HCT116 (cell line): ENCODE measurements around the gene ETS1. TPM values are rescaled to one million over a fixed set of nuclear protein-coding genes. Genes with fewer than 3 reads are reported as not detected.

Experiments used
- ATAC-seq: fragments of 200-7000 bp; cut with Tn5 transposase; 2 replicates; pipeline ENCODE4 v1.9.1; 2020; ENCODE audit warnings: mild to moderate bottlenecking, moderate library complexity
- BruUV-seq: library from RNA; stranded (reverse); fragments of 400-500 nt; replicated peaks from 2 replicates; lab custom pipeline; 2021; lab: Mats Ljungman, UMichigan
- CTCF ChIA-PET: fragments of 300-600 bp; sonication (Branson Sonifier 250); formaldehyde crosslinking; loops from one replicate; lab custom pipeline; 2021; ENCODE audit warnings: antibody characterized with exemption; lab: Charles Lee
- POLR2A ChIA-PET: fragments of 300-600, 350-600 bp; sonication (Branson Sonifier 250); formaldehyde crosslinking; loops from one replicate; lab custom pipeline; 2021; ENCODE audit warnings: antibody characterized with exemption; lab: Charles Lee
- RAD21 ChIA-PET, 2 experiments: fragments of 300-600 bp; sonication (Branson Sonifier 250); formaldehyde crosslinking; loops; one replicate each; lab custom pipeline; 2023; ENCODE audit warnings: low total read pairs in 2 of 2; ENCODE audit not compliant: uncharacterized antibody in 2 of 2, unreplicated experiment in 2 of 2, low non-redundant PET in 1 of 2; lab: Charles Lee
- DNase-seq: peaks from one replicate; pipeline ENCODE4 v3.0.0-alpha.2; 2010; ENCODE audit warnings: low read depth, low spot score
- H2AFZ ChIP-seq: fragments of 200-600 bp; shearing (Covaris generic), sonication (generic); 2 replicates; pipeline ENCODE4 v1.6.1; 2017; ENCODE audit warnings: low read depth, mixed run types, mixed read lengths, antibody characterized with exemption, low read length; ENCODE audit not compliant: poor library complexity, severe bottlenecking
- H3K27ac ChIP-seq: 2 replicates; pipeline ENCODE4 v1.5.1; 2012; ENCODE audit warnings: low read depth, low read length
- H3K27me3 ChIP-seq: fragments of 200-600 bp; sonication (generic); 2 replicates; pipeline ENCODE4 v1.6.1; 2016; ENCODE audit warnings: mixed run types, low read length, mixed read lengths; ENCODE audit not compliant: insufficient read depth
- H3K36me3 ChIP-seq, 2 experiments: fragments of 200-500 bp in 1 of 2; fragments of 200-600 bp in 1 of 2; sonication (Bioruptor generic) in 1 of 2; sonication (generic) in 1 of 2; 2 replicates each; pipeline versions ENCODE4 v1.5.1 to v1.6.1; 2014 to 2016; ENCODE audit warnings: low read length in 2 of 2, inconsistent platforms in 1 of 2, mixed read lengths in 1 of 2, mixed run types in 1 of 2; ENCODE audit not compliant: insufficient read depth in 2 of 2, control insufficient read depth in 1 of 2
- H3K4me1 ChIP-seq, 2 experiments: fragments of 200-600 bp in 1 of 2; sonication (generic) in 1 of 2; 2 replicates each; pipeline versions ENCODE4 v1.5.1 to v1.6.1; 2012 to 2017; ENCODE audit warnings: low read length in 2 of 2, inconsistent platforms in 1 of 2, mild to moderate bottlenecking in 1 of 2, mixed read lengths in 1 of 2, mixed run types in 1 of 2, moderate library complexity in 1 of 2; ENCODE audit not compliant: insufficient read depth in 2 of 2, control insufficient read depth in 1 of 2
- H3K4me2 ChIP-seq: fragments of 200-600 bp; sonication (generic); 2 replicates; pipeline ENCODE4 v1.6.1; 2017; ENCODE audit warnings: mixed run types, low read length, mixed read lengths
- H3K4me3 ChIP-seq, 2 experiments: fragments of 200-600 bp in 1 of 2; sonication (generic) in 1 of 2; replicated peaks in 1 of 2; 2 replicates each; pipeline ENCODE4 v1.5.1; 2011 to 2016; ENCODE audit warnings: low read length in 2 of 2, control low read depth in 1 of 2, low read depth in 1 of 2, mild to moderate bottlenecking in 1 of 2, mixed read lengths in 1 of 2, mixed run types in 1 of 2
- H3K79me2 ChIP-seq: fragments of 200-600 bp; sonication (generic); 2 replicates; pipeline ENCODE4 v1.6.1; 2017; ENCODE audit warnings: mild to moderate bottlenecking, mixed run types, low read length, moderate library complexity, mixed read lengths; ENCODE audit not compliant: insufficient read depth
- H3K9ac ChIP-seq: fragments of 200-600 bp; sonication (generic); 2 replicates; pipeline ENCODE4 v1.6.1; 2016; ENCODE audit warnings: low read length, mixed read lengths
- H3K9me2 ChIP-seq: fragments of 200-600 bp; sonication (generic), shearing (Covaris generic); 2 replicates; pipeline ENCODE4 v1.6.1; 2017; ENCODE audit warnings: mixed run types, mild to moderate bottlenecking, moderate library complexity; ENCODE audit not compliant: insufficient read depth
- H3K9me3 ChIP-seq, 2 experiments: fragments of 200-500 bp in 1 of 2; fragments of 200-600 bp in 1 of 2; sonication (Bioruptor generic) in 1 of 2; sonication (generic) in 1 of 2; 2 replicates each; pipeline ENCODE4 v1.6.1; 2014 to 2017; ENCODE audit warnings: low read length in 2 of 2, mixed read lengths in 2 of 2, inconsistent platforms in 1 of 2, low read depth in 1 of 2, mild to moderate bottlenecking in 1 of 2, mixed run types in 1 of 2, moderate library complexity in 1 of 2; ENCODE audit not compliant: control insufficient read depth in 1 of 2, insufficient read depth in 1 of 2
- H4K20me1 ChIP-seq: fragments of 200-600 bp; sonication (generic), shearing (Covaris generic); 2 replicates; pipeline ENCODE4 v1.6.1; 2017; ENCODE audit warnings: mixed run types, mild to moderate bottlenecking, moderate library complexity; ENCODE audit not compliant: insufficient read depth
- CEBPB ChIP-seq: IDR thresholded peaks from 2 replicates; pipeline ENCODE4 v1.6.1; 2012; ENCODE audit warnings: low read depth
- EGR1 ChIP-seq: IDR thresholded peaks from 2 replicates; pipeline ENCODE4 v1.6.1; 2012; ENCODE audit warnings: low read depth
- ELF1 ChIP-seq: IDR thresholded peaks from 2 replicates; pipeline ENCODE4 v1.6.1; 2012; ENCODE audit warnings: low read depth, borderline replicate concordance
- EZH2 ChIP-seq: fragments of 200-600 bp; sonication (generic); IDR thresholded peaks from 2 replicates; pipeline ENCODE4 v1.6.1; 2017; ENCODE audit warnings: antibody characterized with exemption, mixed run types
- FOSL1 ChIP-seq: IDR thresholded peaks from 2 replicates; pipeline ENCODE4 v1.6.1; 2012; ENCODE audit warnings: low read depth
- JUND ChIP-seq: IDR thresholded peaks from 2 replicates; pipeline ENCODE4 v1.6.1; 2012
- MAX ChIP-seq: IDR thresholded peaks from 2 replicates; pipeline ENCODE4 v1.6.1; 2012
- POLR2A ChIP-seq: IDR thresholded peaks from 2 replicates; pipeline ENCODE4 v1.7.0; 2011; ENCODE audit warnings: borderline replicate concordance; ENCODE audit not compliant: insufficient read depth, insufficient read length; ENCODE audit errors: extremely low read depth
- RAD21 ChIP-seq: IDR thresholded peaks from 2 replicates; pipeline ENCODE4 v1.6.1; 2012; ENCODE audit warnings: low read depth, mild to moderate bottlenecking
- REST ChIP-seq: IDR thresholded peaks from 2 replicates; pipeline ENCODE4 v1.6.1; 2012; ENCODE audit warnings: low read depth
- SIN3A ChIP-seq: IDR thresholded peaks from 2 replicates; pipeline ENCODE4 v1.6.1; 2012; ENCODE audit warnings: low read depth
- SP1 ChIP-seq: IDR thresholded peaks from 2 replicates; pipeline ENCODE4 v1.6.1; 2012; ENCODE audit warnings: low read depth
- SRF ChIP-seq: IDR thresholded peaks from 2 replicates; pipeline ENCODE4 v1.6.1; 2012; ENCODE audit warnings: low read depth
- TCF7L2 ChIP-seq: IDR thresholded peaks from 2 replicates; pipeline ENCODE4 v1.7.0; 2011; ENCODE audit warnings: borderline replicate concordance, inconsistent platforms; ENCODE audit not compliant: insufficient read depth, insufficient read length; ENCODE audit errors: extremely low read depth
- YY1 ChIP-seq: IDR thresholded peaks from 2 replicates; pipeline ENCODE4 v1.6.1; 2011; ENCODE audit warnings: low read length, low read depth, moderate library complexity, mild to moderate bottlenecking; ENCODE audit not compliant: insufficient replicate concordance; ENCODE audit errors: extremely low read depth
- ZFX ChIP-seq: fragments of 450-650 bp; IDR thresholded peaks from 2 replicates; pipeline ENCODE4 v1.6.1; 2017
- ZNF274 ChIP-seq: fragments of 200-500 bp; sonication (Bioruptor generic); IDR thresholded peaks from 2 replicates; pipeline ENCODE4 v1.6.1; 2014; ENCODE audit warnings: mild to moderate bottlenecking, low read depth, low read length, inconsistent platforms
- intact Hi-C: fragments of 100-400 bp; cut with micrococcal nuclease; formaldehyde crosslinking; loops from 2 replicates; pipeline ENCODE4 v1.10.0; 2022
- total RNA-seq: library from RNA; stranded (reverse); gene quantifications from one replicate; pipeline ENCODE4 v1.2.1, GENCODE V29; 2021; ENCODE audit not compliant: unreplicated experiment

The ETS1 gene
- total RNA-seq, 1 experiment from 2014 or later = 9.2 TPM

- Histone ChIP-seq H3K4me3 (no peak overlapping the region), H2AFZ (no peak overlapping the region), H3K36me3 (no peaks in the 10 kb centered on the region), H3K4me1 (no peaks in the 10 kb centered on the region), H3K27me3 (peaks cover 5% of the 10 kb centered on the region; the same call in 1 of the 2 replicates), H4K20me1 (no peaks in the 10 kb centered on the region), H3K79me2 (no peaks in the 10 kb centered on the region), H3K4me2 (no peak overlapping the region), H3K9ac (no peak overlapping the region), H3K27ac (no peak overlapping the region), H3K9me3 (no peaks in the 10 kb centered on the region), H3K9me2 (no peaks in the 10 kb centered on the region)
- RAD21 ChIA-PET = no interaction called here
- CTCF ChIA-PET = no interaction called here
- POLR2A ChIA-PET = no interaction called here
- BruUV-seq = no TSS peak
- ATAC-seq = no peak
- intact Hi-C loops = no loop called here
- no peak for TF ChIP-seq POLR2A
- TF ChIP-seq ZNF274 = no peak
- no peak for TF ChIP-seq SP1
- TF ChIP-seq EZH2 = no peak
- TF ChIP-seq FOSL1 = no peak
- no peak for DNase-seq
These were observed 36.3 kb downstream of the ETS1 start for GRCh38 chr11:128551058-128551457.

- RAD21 ChIA-PET = no interaction called here
These were observed 37.0 kb downstream of the ETS1 start for GRCh38 chr11:128550261-128550821.

More at GRCh38 chr11:128550261-128550821, 37.0 kb downstream of the ETS1 start:
- Histone ChIP-seq H3K4me2 (no peak overlapping the region), H3K36me3 (no peaks in the 10 kb centered on the region), H3K4me1 (no peaks in the 10 kb centered on the region), H4K20me1 (no peaks in the 10 kb centered on the region), H3K79me2 (no peaks in the 10 kb centered on the region), H3K9me3 (no peaks in the 10 kb centered on the region), H3K9ac (no peak overlapping the region), H3K4me3 (no peak overlapping the region), H3K27ac (no peak overlapping the region), H2AFZ (no peak overlapping the region), H3K9me2 (no peaks in the 10 kb centered on the region), H3K27me3 (peaks cover 12% of the 10 kb centered on the region; the same call in 1 of the 2 replicates)
- ATAC-seq = no peak
- intact Hi-C loops = no loop called here
- ChIA-PET POLR2A (no interaction called here), CTCF (no interaction called here)
- BruUV-seq = no TSS peak
- no peak for DNase-seq
- TF ChIP-seq TCF7L2 (no peak), EZH2 (no peak), CEBPB (no peak), FOSL1 (no peak), SRF (no peak), SIN3A (no peak), ZNF274 (no peak), ELF1 (no peak), JUND (no peak), SP1 (no peak), ZFX (no peak), MAX (no peak), EGR1 (no peak), YY1 (no peak), RAD21 (no peak), REST (no peak)
